PC-9 (cell line): ENCODE results near the gene RALGAPB.

Source experiments
- CTCF ChIP-seq: fragments of 200-600 bp; sonication (generic); conservative IDR thresholded peaks from 2 replicates; pipeline ENCODE4 v1.6.1; 2017; ENCODE audit warnings: mixed run types, antibody characterized with exemption, mild to moderate bottlenecking, moderate library complexity
- EZH2 ChIP-seq: fragments of 200-600 bp; sonication (generic); IDR thresholded peaks from 2 replicates; pipeline ENCODE4 v1.8.0; 2017; ENCODE audit warnings: antibody characterized with exemption, low read depth

DNA sequence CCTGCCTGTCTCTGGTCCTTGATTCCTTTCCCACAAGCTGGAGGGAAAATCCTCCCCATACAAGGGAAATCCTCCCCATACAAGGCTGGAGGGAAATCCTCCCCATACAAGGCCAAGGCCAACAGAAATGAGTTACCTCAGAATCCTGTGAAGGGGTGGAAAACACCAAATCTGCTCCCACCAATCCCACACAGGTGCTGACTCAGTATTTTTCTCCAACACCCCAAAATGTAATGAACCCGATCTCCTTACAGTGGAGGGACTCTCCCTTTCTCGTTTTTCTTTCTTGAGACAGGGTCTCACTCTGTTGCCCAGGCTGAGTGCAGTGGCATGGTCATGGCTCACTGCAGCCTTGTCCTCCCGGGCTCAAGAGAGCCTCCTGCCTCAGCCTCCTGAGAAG lies 43.8 kb upstream of the RALGAPB start:
- TF ChIP-seq EZH2: no peak
- no peak for TF ChIP-seq CTCF
